GM19395 (cell line): ENCODE results near the gene YES1.
A peak's percentile ranks its signal among the peaks of the same experiment; 100 is the strongest.

Source experiments
- ATAC-seq: cut with Tn5 transposase; IDR thresholded peaks from one replicate; pipeline ENCODE4 v1.9.1; 2021; ENCODE audit warnings: mild to moderate bottlenecking, moderate library complexity; ENCODE audit not compliant: unreplicated experiment

The YES1 gene

GRCh38 chr18:811892-812375 is at the start of gene YES1:
TSS of gene YES1 (minus strand) at chr18:812242. CDS start at chr18:756827, 55,415 bp downstream.
- ATAC-seq: peak; percentile 47

- ATAC-seq: no peak
Measured at GRCh38 chr18:857986-858385, 45.9 kb upstream of the YES1 start.

GRCh38 chr18:853471-853870 is 41.4 kb upstream of the YES1 start:
- ATAC-seq: no peak

- ATAC-seq: no peak
Measured at GRCh38 chr18:850960-851359, 38.9 kb upstream of the YES1 start.

- ATAC-seq: no peak
Measured at GRCh38 chr18:849021-849420, 37.0 kb upstream of the YES1 start.

- no peak for ATAC-seq
Measured at GRCh38 chr18:848062-848861, 36.2 kb upstream of the YES1 start.

GRCh38 chr18:845152-845819 is 33.2 kb upstream of the YES1 start:
- no peak for ATAC-seq

GRCh38 chr18:841647-842370 is 29.8 kb upstream of the YES1 start:
- no peak for ATAC-seq

- no peak for ATAC-seq
Measured at GRCh38 chr18:840516-840915, 28.5 kb upstream of the YES1 start.

GRCh38 chr18:840023-840408 is 28.0 kb upstream of the YES1 start:
- ATAC-seq: no peak

- peak; percentile 99 for ATAC-seq
Measured at GRCh38 chr18:839224-840022, 27.4 kb upstream of the YES1 start.

- no peak for ATAC-seq
Measured at GRCh38 chr18:837922-838321, 25.9 kb upstream of the YES1 start.

GRCh38 chr18:834082-834720 is 22.2 kb upstream of the YES1 start:
- ATAC-seq: no peak

GRCh38 chr18:833197-833596 is 21.2 kb upstream of the YES1 start:
- ATAC-seq: no peak

- no peak for ATAC-seq
Measured at GRCh38 chr18:832085-832681, 20.1 kb upstream of the YES1 start.

GRCh38 chr18:830315-830901 is 18.4 kb upstream of the YES1 start:
- peak; percentile 73 for ATAC-seq

GRCh38 chr18:829432-829831 is 17.4 kb upstream of the YES1 start:
- no peak for ATAC-seq

GRCh38 chr18:827093-827677 is 15.1 kb upstream of the YES1 start:
- ATAC-seq: no peak

GRCh38 chr18:825891-826585 is 14.0 kb upstream of the YES1 start:
- no peak for ATAC-seq
